ENCODE data around the gene TBC1D8.

GRCh38 chr2:101185085-101185484 lies 33.9 kb upstream of the TBC1D8 start:
- no peak for TF ChIP-seq POLR2A (IDR thresholded peaks at IDR 0.05)
- TF ChIP-seq CTCF (IDR thresholded peaks at IDR 0.05): no peak
